Measurements from ENCODE around the gene TRIM66. TPM values are rescaled to one million over a fixed set of nuclear protein-coding genes. Genes with fewer than 3 reads are reported as not detected.
A peak's percentile ranks its signal among the peaks of the same experiment; 100 is the strongest.

Gene TRIM66
- total RNA-seq, 4 donors from 2014 or later = 2.2 to 5.4 (median 3.1) TPM

GRCh38 chr11:8719721-8720120 lies 37.3 kb upstream of the TRIM66 start:
- Histone ChIP-seq H3K4me1 (peaks cover 83 to 100% (median 100%) of the 10 kb centered on the region in 4 donors), H3K27ac (replicated peaks in 1 of 4) (peak overlapping the region; percentile 90 to 97 (median 93)), H3K36me3 (peaks cover 1 to 29% (median 15%) of the 10 kb centered on the region in 4 donors), H3K9me3 (no peaks in the 10 kb centered on the region), H3K27me3 (no peaks in the 10 kb centered on the region), H3K4me3 (no peak overlapping the region)
- DNase-seq (ENCODE audit: extremely low spot score) = no peak
- TF ChIP-seq POLR2A (IDR thresholded peaks at IDR 0.05; ENCODE audit: low read depth) (no peak), EP300 (IDR thresholded peaks at IDR 0.05) (no peak), POLR2AphosphoS5 (IDR thresholded peaks at IDR 0.05) (no peak)
- TF ChIP-seq, protein P1, sequence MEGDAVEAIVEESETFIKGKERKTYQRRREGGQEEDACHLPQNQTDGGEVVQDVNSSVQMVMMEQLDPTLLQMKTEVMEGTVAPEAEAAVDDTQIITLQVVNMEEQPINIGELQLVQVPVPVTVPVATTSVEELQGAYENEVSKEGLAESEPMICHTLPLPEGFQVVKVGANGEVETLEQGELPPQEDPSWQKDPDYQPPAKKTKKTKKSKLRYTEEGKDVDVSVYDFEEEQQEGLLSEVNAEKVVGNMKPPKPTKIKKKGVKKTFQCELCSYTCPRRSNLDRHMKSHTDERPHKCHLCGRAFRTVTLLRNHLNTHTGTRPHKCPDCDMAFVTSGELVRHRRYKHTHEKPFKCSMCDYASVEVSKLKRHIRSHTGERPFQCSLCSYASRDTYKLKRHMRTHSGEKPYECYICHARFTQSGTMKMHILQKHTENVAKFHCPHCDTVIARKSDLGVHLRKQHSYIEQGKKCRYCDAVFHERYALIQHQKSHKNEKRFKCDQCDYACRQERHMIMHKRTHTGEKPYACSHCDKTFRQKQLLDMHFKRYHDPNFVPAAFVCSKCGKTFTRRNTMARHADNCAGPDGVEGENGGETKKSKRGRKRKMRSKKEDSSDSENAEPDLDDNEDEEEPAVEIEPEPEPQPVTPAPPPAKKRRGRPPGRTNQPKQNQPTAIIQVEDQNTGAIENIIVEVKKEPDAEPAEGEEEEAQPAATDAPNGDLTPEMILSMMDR (IDR thresholded peaks at IDR 0.05) = no peak
- intact Hi-C loops (cut with DNase I) = no loop called here
- WGBS = 16% methylated on average over 3 of the region's 3 CpGs

DNA sequence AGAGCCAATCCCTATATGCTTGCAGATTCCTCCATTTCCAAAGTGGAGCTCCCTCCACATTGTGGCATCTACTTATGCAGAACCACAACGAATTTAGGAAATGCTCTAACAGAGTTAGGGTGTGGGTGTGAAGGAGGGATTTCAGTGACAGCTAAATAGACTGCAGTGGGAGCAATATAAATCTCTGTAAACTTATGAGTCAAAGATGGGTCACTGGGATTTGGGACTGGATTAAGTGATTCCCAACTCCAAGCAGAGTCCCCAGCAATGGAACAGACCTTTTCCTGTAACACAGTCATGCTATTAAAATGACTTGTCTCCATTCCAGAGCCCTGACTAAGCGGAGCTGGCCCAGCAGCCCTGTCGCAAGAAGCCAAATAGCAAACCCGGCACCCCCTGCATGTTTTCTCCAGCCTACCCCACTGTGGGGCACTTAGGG lies 36.8 kb upstream of the TRIM66 start:
- H3K27me3 ChIP-seq = no peaks in the 10 kb centered on the region
- TF ChIP-seq EP300 (IDR thresholded peaks at IDR 0.05) = no peak
- TF ChIP-seq, protein P1 (IDR thresholded peaks at IDR 0.05) = no peak
- TF ChIP-seq POLR2AphosphoS5 (IDR thresholded peaks at IDR 0.05) = peak; percentile 57 to 78
- TF ChIP-seq POLR2A (IDR thresholded peaks at IDR 0.05; ENCODE audit: low read depth) = no peak
- intact Hi-C loops (cut with DNase I) = no loop called here
- peaks cover 3 to 29% (median 17%) of the 10 kb centered on the region in 4 donors for H3K36me3 ChIP-seq
- DNase-seq (ENCODE audit: extremely low spot score) = peak; percentile 94
- peak overlapping the region; percentile 90 to 97 (median 93) for H3K27ac ChIP-seq (replicated peaks in 1 of 4)
- no peak overlapping the region for H3K4me3 ChIP-seq
- no peaks in the 10 kb centered on the region for H3K9me3 ChIP-seq
- peaks cover 88 to 100% (median 100%) of the 10 kb centered on the region in 4 donors for H3K4me1 ChIP-seq
- 28% methylated on average over 4 of the region's 4 CpGs for WGBS

- Histone ChIP-seq H3K9me3 (no peaks in the 10 kb centered on the region), H3K36me3 (peaks cover 5 to 37% (median 25%) of the 10 kb centered on the region in 4 donors), H3K27me3 (no peaks in the 10 kb centered on the region), H3K27ac (replicated peaks in 1 of 4) (peak overlapping the region; percentile 90 to 97 (median 93)), H3K4me3 (peak overlapping the region in 1 of 4 donors; percentile 8), H3K4me1 (peaks cover 93 to 100% (median 100%) of the 10 kb centered on the region in 4 donors)
- 15% methylated on average over 10 of the region's 11 CpGs for WGBS
- no peak for DNase-seq (ENCODE audit: extremely low spot score)
- intact Hi-C loops (cut with DNase I) = no loop called here
- TF ChIP-seq POLR2AphosphoS5 (IDR thresholded peaks at IDR 0.05) (peak in 1 of 2 donors; percentile 54), EP300 (IDR thresholded peaks at IDR 0.05) (no peak)
Observed at GRCh38 chr11:8717876-8718753, 35.6 kb upstream of the TRIM66 start.

GRCh38 chr11:8717544-8717875 lies 35.0 kb upstream of the TRIM66 start:
- intact Hi-C loops (cut with DNase I) = no loop called here
- Histone ChIP-seq H3K27me3 (no peaks in the 10 kb centered on the region), H3K27ac (replicated peaks in 1 of 4) (peak overlapping the region; percentile 90 to 97 (median 93)), H3K4me1 (peaks cover 87 to 100% (median 97%) of the 10 kb centered on the region in 4 donors), H3K36me3 (peaks cover 5 to 43% (median 27%) of the 10 kb centered on the region in 4 donors), H3K4me3 (no peak overlapping the region), H3K9me3 (no peaks in the 10 kb centered on the region)
- no peak for DNase-seq (ENCODE audit: extremely low spot score)
- TF ChIP-seq, protein P1 (IDR thresholded peaks at IDR 0.05) = no peak
- no peak for TF ChIP-seq POLR2AphosphoS5 (IDR thresholded peaks at IDR 0.05)
- WGBS = 32% methylated on average over 5 of the region's 9 CpGs

GRCh38 chr11:8715501-8715900 lies 33.0 kb upstream of the TRIM66 start:
- TF ChIP-seq EP300 (IDR thresholded peaks at IDR 0.05) (no peak), POLR2AphosphoS5 (IDR thresholded peaks at IDR 0.05) (no peak), POLR2A (IDR thresholded peaks at IDR 0.05; ENCODE audit: low read depth) (no peak)
- TF ChIP-seq, protein P1 (IDR thresholded peaks at IDR 0.05) = no peak
- Histone ChIP-seq H3K4me1 (peaks cover 67 to 100% (median 94%) of the 10 kb centered on the region in 4 donors), H3K4me3 (no peak overlapping the region), H3K27me3 (no peaks in the 10 kb centered on the region), H3K27ac (replicated peaks in 1 of 4) (peak overlapping the region; percentile 90 to 97 (median 93)), H3K9me3 (no peaks in the 10 kb centered on the region), H3K36me3 (peaks cover 5 to 62% (median 46%) of the 10 kb centered on the region in 4 donors)
- intact Hi-C loops (cut with DNase I) = no loop called here
- 46% methylated on average over 11 of the region's 15 CpGs for WGBS
- DNase-seq (ENCODE audit: extremely low spot score) = no peak
